ENCODE results near the gene CORO2A.

Gene CORO2A

GRCh38 chr9:98150164-98150563 is 42.3 kb downstream of the CORO2A start:
- no peak for DNase-seq (ENCODE audit: low read depth)
- no peak for TF ChIP-seq CTCF (IDR thresholded peaks at IDR 0.05; ENCODE audit: control insufficient read depth, insufficient read depth, low read depth, low read length, missing control alignments)
- H3K4me3 ChIP-seq (ENCODE audit: control insufficient read depth, low read depth, low read length) = no peak overlapping the region

GRCh38 chr9:98149422-98149821 is 43.0 kb downstream of the CORO2A start:
- no peak overlapping the region for H3K4me3 ChIP-seq (ENCODE audit: control insufficient read depth, low read depth, low read length)
- no peak for DNase-seq (ENCODE audit: low read depth)
- TF ChIP-seq CTCF (IDR thresholded peaks at IDR 0.05; ENCODE audit: control insufficient read depth, insufficient read depth, low read depth, low read length, missing control alignments) = no peak

- no peak for DNase-seq (ENCODE audit: low read depth)
- no peak overlapping the region for H3K4me3 ChIP-seq (ENCODE audit: control insufficient read depth, low read depth, low read length)
- no peak for TF ChIP-seq CTCF (IDR thresholded peaks at IDR 0.05; ENCODE audit: control insufficient read depth, insufficient read depth, low read depth, low read length, missing control alignments)
Measured at GRCh38 chr9:98148486-98148885, 44.0 kb downstream of the CORO2A start.

- TF ChIP-seq CTCF (IDR thresholded peaks at IDR 0.05; ENCODE audit: control insufficient read depth, insufficient read depth, low read depth, low read length, missing control alignments) = no peak
- H3K4me3 ChIP-seq (ENCODE audit: control insufficient read depth, low read depth, low read length) = no peak overlapping the region
- no peak for DNase-seq (ENCODE audit: low read depth)
Measured at GRCh38 chr9:98147582-98147981, 44.9 kb downstream of the CORO2A start.

GRCh38 chr9:98146101-98146991 is 46.1 kb downstream of the CORO2A start:
- peak; percentile 5 for DNase-seq (ENCODE audit: low read depth)
- no peak overlapping the region for H3K4me3 ChIP-seq (ENCODE audit: control insufficient read depth, low read depth, low read length)
- TF ChIP-seq CTCF (IDR thresholded peaks at IDR 0.05; ENCODE audit: control insufficient read depth, insufficient read depth, low read depth, low read length, missing control alignments) = no peak

GRCh38 chr9:98144631-98145030 is 47.8 kb downstream of the CORO2A start:
- H3K4me3 ChIP-seq (ENCODE audit: control insufficient read depth, low read depth, low read length) = no peak overlapping the region
- TF ChIP-seq CTCF (IDR thresholded peaks at IDR 0.05; ENCODE audit: control insufficient read depth, insufficient read depth, low read depth, low read length, missing control alignments) = no peak
- DNase-seq (ENCODE audit: low read depth) = no peak
